Measurements from ENCODE around the gene ESM1.

GRCh38 chr5:54932789-54933188 is 52.6 kb downstream of the ESM1 start:
- TF ChIP-seq EP300 (IDR thresholded peaks at IDR 0.05) (no peak), CTCF (IDR thresholded peaks at IDR 0.05) (no peak), POLR2A (IDR thresholded peaks at IDR 0.05; ENCODE audit: low read depth) (no peak)

Measured in esophagus muscularis mucosa (tissue), 4 donors.